Measurements from ENCODE around the gene ZYG11B. TPM values are rescaled to one million over a fixed set of nuclear protein-coding genes. Genes with fewer than 3 reads are reported as not detected.

The ZYG11B gene
- total and polyA plus RNA-seq, 3 donors from 2014 or later: 17.7 to 76.6 (median 73.1) TPM

DNA sequence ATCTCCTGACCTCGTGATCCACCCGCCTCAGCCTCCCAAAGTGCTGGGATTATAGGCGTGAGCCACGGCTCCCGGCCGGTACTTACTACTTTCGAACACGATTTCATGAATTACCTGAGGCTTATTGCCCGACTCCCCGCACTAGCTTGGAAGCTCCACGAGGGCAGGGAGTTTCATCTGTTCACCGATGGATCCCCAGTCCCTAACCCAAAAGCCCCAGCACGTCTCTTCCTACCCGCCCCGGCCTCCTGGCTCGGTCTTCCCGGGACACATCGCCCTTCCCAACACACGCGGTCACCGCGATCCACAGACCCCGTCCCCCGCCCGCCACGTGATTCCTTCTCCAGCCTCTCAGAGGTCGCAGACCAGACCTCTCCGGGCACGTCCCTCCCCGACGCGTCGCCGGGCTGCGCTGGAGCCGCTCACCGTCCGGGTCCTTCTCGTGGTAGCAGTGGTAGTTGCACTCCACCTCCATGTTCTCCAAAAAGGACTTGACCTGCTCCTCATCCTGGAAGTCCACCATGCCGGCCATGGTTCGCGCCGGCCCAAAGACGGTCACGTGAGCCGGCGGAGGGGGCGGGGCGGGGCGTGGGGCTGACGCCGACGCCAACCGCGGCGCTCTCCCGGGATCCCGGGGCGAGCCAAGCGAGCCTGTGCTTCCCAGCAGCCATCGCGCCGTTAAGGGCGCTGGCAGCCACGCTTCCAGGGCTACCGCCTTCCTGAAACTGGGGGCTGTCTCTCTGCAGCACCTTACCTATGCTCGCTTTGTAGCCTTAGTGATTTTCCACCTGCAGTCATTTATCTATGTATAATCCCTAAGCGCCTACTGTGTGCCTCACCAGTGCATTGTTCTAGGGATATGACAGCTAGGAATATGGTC is 28.2 kb upstream of the ZYG11B start, which contains the start of gene COA7:
Gene COA7, minus strand, starts transcription at position 553 of the 880 bp plus-strand sequence. Its CDS starts 21 bp downstream, at position 532.
- H3K27ac ChIP-seq: peak within 1 kb of the TSS; percentile 67 to 85
- H3K27me3 ChIP-seq: no peaks in the 10 kb centered on the region
- peaks cover 9% of the 10 kb centered on the region for H3K4me1 ChIP-seq
- 1 to 2% methylated on average over 44 to 62 of the region's 68 CpGs for WGBS, 2 donors
- no peaks in the 10 kb centered on the region for H3K9me3 ChIP-seq
- H3K36me3 ChIP-seq (ENCODE audit: low read depth, missing control alignments): no peaks in the 10 kb centered on the region
- intact Hi-C loops (cut with DNase I; ENCODE audit: low total_unique reads): no loop called here
- peak within 1 kb of the TSS; percentile 83 to 91 for H3K4me3 ChIP-seq
- TF ChIP-seq, protein P1, sequence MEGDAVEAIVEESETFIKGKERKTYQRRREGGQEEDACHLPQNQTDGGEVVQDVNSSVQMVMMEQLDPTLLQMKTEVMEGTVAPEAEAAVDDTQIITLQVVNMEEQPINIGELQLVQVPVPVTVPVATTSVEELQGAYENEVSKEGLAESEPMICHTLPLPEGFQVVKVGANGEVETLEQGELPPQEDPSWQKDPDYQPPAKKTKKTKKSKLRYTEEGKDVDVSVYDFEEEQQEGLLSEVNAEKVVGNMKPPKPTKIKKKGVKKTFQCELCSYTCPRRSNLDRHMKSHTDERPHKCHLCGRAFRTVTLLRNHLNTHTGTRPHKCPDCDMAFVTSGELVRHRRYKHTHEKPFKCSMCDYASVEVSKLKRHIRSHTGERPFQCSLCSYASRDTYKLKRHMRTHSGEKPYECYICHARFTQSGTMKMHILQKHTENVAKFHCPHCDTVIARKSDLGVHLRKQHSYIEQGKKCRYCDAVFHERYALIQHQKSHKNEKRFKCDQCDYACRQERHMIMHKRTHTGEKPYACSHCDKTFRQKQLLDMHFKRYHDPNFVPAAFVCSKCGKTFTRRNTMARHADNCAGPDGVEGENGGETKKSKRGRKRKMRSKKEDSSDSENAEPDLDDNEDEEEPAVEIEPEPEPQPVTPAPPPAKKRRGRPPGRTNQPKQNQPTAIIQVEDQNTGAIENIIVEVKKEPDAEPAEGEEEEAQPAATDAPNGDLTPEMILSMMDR (IDR thresholded peaks at IDR 0.05): peak in 1 of 3 experiments; percentile 8
- no peak for TF ChIP-seq POLR2A (IDR thresholded peaks at IDR 0.05)
- DNase-seq: peak; percentile 90

DNA sequence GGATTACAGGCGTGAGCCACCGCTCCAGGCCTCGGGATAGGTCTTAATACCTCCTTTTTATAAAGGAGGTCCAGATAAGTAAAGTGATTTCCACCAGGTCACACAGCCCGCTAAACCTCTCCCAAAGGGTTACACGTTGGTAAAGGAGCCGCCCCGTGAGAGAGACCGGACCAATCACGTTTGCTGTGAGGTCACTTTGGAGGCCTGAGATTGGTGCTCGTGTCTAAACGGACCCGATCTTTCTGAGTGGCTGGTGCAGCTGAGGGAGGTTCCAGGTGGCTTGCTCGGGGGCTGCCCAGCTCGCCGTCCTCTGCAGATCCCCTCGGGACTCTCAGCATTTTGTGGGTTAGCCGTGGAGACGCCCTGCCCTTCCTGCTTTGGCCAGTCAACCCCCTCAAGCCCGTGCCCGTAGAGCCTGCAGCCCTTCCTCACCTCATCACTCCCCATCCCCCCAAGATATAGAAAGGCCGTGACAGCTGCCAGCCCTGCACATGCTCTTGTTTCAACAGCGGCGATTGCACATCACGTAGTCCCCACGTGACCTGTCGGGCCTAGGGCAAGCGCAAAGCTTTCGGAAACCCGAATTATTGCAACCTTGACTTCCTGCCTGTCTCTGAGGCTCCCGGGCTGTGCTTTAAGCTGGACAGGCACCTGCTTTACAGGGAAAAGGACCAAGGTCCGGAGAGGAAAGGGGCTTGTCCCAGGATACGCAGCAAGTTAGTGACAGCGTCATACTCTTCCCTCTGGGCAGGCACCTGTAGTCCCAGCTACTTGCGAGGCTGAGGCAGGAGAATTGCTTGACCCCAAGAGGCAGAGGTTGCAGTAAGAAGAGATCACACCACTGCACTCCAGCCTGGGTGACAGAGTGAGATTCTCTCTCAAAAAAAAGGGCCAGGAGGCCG is 23.1 kb upstream of the ZYG11B start:
- Histone ChIP-seq H3K27ac (peak overlapping the region; percentile 76 to 88), H3K36me3 (ENCODE audit: low read depth, missing control alignments) (no peaks in the 10 kb centered on the region), H3K9me3 (no peaks in the 10 kb centered on the region), H3K4me1 (peaks cover 11% of the 10 kb centered on the region), H3K27me3 (no peaks in the 10 kb centered on the region), H3K4me3 (peak overlapping the region; percentile 58 to 69)
- 6 to 8% methylated on average over 19 to 34 of the region's 35 CpGs for WGBS, 2 donors
- intact Hi-C loops (cut with DNase I; ENCODE audit: low total_unique reads): no loop called here
- TF ChIP-seq, protein P1 (IDR thresholded peaks at IDR 0.05): no peak
- TF ChIP-seq POLR2A (IDR thresholded peaks at IDR 0.05): no peak
- peak; percentile 95 for DNase-seq

DNA sequence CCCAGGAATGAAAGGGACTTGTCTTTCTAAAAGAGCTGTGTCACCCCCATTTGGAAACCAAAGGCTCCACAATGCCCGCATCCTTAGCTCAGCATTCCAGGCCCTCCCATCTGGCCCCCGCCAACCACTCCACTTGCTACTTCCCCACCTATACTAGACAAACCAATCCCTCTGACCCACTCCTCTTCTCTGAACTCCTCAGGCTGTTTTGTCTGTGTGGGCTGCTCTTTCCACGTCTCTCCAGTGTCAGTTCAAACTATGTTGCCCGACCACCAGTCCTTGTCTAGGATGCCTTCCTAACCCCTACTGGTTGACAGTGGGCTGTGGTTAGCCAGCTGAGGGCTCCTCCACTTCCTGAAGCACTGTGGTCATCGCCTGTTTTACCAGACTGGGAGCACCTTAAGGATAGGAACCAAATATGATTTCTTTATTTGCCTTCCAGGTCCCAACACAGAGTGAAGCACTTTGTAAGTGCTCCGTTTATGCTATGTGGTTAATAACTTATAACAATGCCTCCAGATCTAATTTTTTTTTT is 20.1 kb upstream of the ZYG11B start:
- H3K36me3 ChIP-seq (ENCODE audit: low read depth, missing control alignments): no peaks in the 10 kb centered on the region
- H3K27ac ChIP-seq: no peak overlapping the region
- intact Hi-C loops (cut with DNase I; ENCODE audit: low total_unique reads): no loop called here
- H3K9me3 ChIP-seq: no peaks in the 10 kb centered on the region
- no peak overlapping the region for H3K4me3 ChIP-seq
- 72 to 89% methylated on average over 5 to 6 of the region's 6 CpGs for WGBS, 2 donors
- H3K4me1 ChIP-seq: peaks cover 13% of the 10 kb centered on the region
- TF ChIP-seq, protein P1 (IDR thresholded peaks at IDR 0.05): no peak
- no peak for TF ChIP-seq POLR2A (IDR thresholded peaks at IDR 0.05)
- no peaks in the 10 kb centered on the region for H3K27me3 ChIP-seq
- no peak for DNase-seq

DNA sequence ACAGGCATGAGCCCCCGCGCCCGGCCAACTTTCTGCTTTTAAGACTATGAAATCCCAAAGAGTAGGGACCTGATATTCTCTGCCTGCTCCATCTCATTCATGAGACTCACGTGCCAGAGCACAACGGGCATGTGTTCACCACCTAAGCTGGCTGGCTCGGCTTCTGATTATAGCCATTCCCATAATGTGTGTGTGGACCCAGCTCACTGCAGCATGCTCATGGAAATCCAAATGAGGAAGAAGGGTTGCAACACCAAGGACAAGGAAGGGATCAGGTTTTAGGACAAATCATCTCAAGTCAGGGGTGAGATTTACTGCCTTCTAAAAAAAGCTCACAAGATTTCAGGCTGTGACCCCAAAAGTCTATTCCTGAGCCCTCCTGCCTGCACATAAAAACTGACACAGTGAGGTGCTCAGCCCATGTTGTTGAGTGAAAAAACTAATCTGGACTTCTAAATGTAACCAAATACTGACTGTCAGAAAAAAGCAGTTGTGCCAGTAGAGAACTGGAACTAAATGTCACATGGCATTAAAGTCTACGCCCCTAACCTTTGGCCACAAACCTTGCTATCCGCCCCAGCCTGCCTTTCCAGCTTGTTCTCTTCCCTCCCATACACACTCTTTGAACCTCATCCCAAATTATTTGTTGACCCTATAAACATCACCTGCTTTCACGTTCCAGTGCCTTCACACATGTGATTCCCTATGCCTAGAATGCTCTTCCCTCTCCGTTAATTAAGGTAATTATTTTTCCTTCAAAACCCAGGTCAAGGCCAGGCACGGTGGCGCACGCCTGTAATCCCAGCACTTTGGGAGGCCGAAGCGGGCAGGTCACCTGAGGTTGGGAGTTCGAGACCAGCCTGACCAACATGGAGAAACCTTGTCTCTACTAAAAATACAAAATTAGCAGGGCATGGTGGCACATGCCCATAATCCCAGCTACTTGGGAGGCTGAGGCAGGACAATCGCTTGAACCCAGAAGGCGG is 19.0 kb upstream of the ZYG11B start:
- no peak for DNase-seq
- Histone ChIP-seq H3K9me3 (no peaks in the 10 kb centered on the region), H3K36me3 (ENCODE audit: low read depth, missing control alignments) (no peaks in the 10 kb centered on the region), H3K4me1 (peaks cover 13% of the 10 kb centered on the region), H3K4me3 (no peak overlapping the region), H3K27ac (no peak overlapping the region), H3K27me3 (no peaks in the 10 kb centered on the region)
- TF ChIP-seq, protein P1 (IDR thresholded peaks at IDR 0.05): no peak
- TF ChIP-seq POLR2A (IDR thresholded peaks at IDR 0.05): no peak
- 90 to 92% methylated on average over 18 of the region's 18 CpGs for WGBS, 2 donors
- intact Hi-C loops (cut with DNase I; ENCODE audit: low total_unique reads): no loop called here
